Measurements from ENCODE around the gene GDPD1.

DNA sequence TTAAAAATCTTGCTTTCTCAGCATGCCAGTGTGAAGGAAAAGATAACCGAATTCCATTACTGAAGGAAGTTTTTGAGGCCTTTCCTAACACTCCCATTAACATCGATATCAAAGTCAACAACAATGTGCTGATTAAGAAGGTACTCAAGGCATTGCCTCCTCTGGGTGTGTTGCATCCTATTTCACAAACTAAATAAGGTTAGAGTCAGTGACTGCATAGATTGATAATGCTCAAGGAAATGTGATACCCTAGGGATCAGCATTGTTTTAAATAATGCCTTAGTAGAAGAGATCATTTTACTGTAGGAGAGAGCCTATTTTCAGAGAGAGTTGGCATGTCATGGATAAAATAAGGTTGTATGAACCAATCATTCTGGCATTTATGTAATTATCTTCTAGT, 36.8 kb downstream of the GDPD1 start:
- TF ChIP-seq, protein P1, sequence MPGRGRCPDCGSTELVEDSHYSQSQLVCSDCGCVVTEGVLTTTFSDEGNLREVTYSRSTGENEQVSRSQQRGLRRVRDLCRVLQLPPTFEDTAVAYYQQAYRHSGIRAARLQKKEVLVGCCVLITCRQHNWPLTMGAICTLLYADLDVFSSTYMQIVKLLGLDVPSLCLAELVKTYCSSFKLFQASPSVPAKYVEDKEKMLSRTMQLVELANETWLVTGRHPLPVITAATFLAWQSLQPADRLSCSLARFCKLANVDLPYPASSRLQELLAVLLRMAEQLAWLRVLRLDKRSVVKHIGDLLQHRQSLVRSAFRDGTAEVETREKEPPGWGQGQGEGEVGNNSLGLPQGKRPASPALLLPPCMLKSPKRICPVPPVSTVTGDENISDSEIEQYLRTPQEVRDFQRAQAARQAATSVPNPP (IDR thresholded peaks at IDR 0.05; ENCODE audit: borderline replicate concordance, insufficient read depth, insufficient read length) = no peak
- no peak for TF ChIP-seq POLR2A (conservative IDR thresholded peaks at IDR 0.05)
- no peak for TF ChIP-seq CTCF (IDR thresholded peaks at IDR 0.05 in 2 of 3, conservative IDR thresholded peaks at IDR 0.05 in 1 of 3; ENCODE audit: insufficient read depth in 2 of 3, low read depth in 1 of 3, low read length in 3 of 3)
- TF ChIP-seq ZNF274 (IDR thresholded peaks at IDR 0.05; ENCODE audit: borderline replicate concordance, low read depth, low read length) = no peak
- no peak for TF ChIP-seq SP1 (CRISPR knock-in tag; IDR thresholded peaks at IDR 0.05)
- no peak for TF ChIP-seq MLLT1 (IDR thresholded peaks at IDR 0.05)
- TF ChIP-seq CREB1 (IDR thresholded peaks at IDR 0.05) = no peak
- no peak for TF ChIP-seq CREB1 (CRISPR knock-in tag; IDR thresholded peaks at IDR 0.05)
- no peak for TF ChIP-seq MCM3 (IDR thresholded peaks at IDR 0.05)
- TF ChIP-seq MEF2A (IDR thresholded peaks at IDR 0.05; ENCODE audit: control insufficient read depth, low read depth, low read length) = no peak
- TF ChIP-seq, protein P2, sequence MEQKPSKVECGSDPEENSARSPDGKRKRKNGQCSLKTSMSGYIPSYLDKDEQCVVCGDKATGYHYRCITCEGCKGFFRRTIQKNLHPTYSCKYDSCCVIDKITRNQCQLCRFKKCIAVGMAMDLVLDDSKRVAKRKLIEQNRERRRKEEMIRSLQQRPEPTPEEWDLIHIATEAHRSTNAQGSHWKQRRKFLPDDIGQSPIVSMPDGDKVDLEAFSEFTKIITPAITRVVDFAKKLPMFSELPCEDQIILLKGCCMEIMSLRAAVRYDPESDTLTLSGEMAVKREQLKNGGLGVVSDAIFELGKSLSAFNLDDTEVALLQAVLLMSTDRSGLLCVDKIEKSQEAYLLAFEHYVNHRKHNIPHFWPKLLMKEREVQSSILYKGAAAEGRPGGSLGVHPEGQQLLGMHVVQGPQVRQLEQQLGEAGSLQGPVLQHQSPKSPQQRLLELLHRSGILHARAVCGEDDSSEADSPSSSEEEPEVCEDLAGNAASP (IDR thresholded peaks at IDR 0.05) = no peak
- no peak for TF ChIP-seq IRF2 (CRISPR knock-in tag; IDR thresholded peaks at IDR 0.05)
- no peak for TF ChIP-seq UBTF (IDR thresholded peaks at IDR 0.05; ENCODE audit: borderline replicate concordance in 1 of 2, low read depth in 2 of 2, low read length in 2 of 2)
- TF ChIP-seq RAD21 (CRISPR knock-in tag; conservative IDR thresholded peaks at IDR 0.05 in 1 of 2, IDR thresholded peaks at IDR 0.05 in 1 of 2) = no peak

All from K562 (cell line).